ENCODE data around the gene C1orf159.
"Not testable (repeated sequence)": the region's sequence is repeated elsewhere in the genome, so short reads cannot be mapped to it uniquely, and the experiment has no call there.

The C1orf159 gene

DNA sequence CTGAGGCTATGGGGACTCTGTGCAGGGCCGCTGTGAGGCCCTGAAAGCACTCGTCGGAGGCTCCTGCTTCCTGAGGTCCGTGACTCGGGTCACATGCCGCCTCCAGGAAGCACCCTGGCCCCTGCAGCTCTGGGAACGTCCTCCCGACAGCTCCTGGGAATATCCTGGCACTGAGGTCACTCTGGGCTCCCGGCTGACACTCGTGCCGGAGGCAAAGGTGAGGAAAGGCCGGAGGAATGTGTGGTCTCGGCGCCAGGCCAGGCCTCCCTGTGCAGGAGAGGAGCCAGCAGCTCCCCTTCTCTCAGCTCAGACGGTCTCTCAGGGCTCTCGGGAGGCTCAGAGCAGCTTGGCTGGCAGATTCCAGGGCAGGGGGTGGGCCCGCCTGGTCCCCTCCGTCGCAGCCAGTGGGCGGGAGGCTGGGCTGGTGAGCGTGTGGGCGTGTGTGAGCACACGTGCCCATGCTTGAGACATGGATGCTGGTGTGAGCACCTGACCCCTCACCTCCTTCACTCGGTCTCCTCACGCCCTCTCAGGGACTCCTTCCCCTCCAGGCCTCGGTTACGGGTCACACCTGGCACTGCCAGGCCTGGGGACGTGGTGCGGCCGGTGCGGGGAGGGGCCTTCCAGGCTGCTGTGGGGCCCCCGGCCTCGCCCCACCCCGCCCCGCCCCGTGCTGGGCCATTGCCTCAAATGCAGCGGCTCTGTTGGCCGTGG, 36.3 kb downstream of the C1orf159 start:
- DNase-seq: no peak

DNA sequence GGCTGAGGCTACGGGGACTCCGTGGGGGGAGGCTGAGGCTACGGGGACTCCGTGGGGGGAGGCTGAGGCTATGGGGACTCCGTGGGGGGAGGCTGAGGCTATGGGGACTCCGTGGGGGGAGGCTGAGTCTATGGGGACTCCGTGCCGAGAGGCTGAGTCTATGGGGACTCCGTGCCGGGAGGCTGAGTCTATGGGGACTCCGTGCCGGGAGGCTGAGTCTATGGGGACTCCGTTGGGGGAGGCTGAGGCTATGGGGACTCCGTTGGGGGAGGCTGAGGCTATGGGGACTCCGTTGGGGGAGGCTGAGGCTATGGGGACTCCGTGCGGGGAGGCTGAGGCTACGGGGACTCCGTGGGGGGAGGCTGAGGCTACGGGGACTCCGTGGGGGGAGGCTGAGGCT, 38.5 kb downstream of the C1orf159 start:
- not testable (repeated sequence) for DNase-seq

DNA sequence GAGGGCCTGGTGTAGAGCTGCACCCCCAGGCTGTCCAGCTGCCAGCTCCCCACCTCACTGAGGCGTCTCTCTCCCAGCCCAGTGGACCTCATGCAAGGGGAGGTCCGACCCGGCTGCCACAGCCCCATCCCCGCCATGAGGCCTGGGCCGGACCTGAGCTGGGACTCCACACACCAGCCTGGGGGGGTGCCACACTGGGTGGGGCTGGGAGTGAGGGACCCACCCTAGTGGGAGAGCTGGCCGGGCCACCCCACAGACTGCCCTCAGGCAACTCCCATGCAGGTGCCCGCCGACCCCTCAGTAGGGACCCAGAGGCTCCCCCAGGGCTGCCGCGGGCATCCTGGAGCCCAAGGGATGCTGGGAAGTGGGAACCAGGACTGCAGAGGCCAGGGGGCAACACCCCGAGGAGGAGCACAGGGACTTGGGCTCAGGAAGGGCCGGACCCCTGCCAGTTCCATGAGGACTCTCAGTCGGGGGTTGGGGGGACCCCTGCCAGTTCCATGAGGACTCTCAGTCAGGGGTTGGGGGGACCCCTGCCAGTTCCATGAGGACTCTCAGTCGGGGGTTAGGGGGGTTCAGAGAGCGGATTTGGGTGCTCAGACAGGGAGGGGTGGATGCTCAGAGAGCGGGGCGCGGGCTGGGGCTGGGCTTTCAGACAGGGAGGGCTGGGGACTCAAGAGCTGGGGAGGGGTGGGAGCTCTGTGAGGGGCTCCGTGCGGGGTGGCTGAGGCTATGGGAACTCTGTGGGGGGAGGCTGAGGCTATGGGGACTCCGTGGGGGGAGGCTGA, 40.5 kb downstream of the C1orf159 start:
- DNase-seq: no peak

DNA sequence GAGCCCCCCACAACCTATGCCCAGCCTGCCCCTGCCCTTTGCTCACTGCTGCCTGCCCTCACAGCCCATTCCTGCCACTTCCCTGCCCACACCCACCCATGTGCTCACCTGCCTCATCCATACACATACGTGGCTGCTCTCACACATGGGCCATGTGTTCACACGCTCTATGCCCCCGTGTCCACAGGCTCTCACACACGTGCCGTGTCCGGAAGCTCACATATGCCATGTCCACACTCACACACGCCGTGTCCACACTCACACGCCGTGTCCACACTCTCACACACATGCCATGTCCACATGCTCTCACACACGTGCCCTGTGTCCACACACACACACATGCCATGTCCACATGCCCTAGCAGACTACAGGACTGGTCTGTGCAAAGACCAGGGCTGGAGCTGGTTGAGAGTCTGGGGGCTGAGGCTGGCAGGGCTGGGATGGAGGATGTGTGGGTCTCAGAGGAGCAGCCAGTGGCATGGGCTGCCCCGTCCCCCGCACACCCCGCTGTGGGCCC, 41.2 kb downstream of the C1orf159 start:
- DNase-seq: no peak

DNA sequence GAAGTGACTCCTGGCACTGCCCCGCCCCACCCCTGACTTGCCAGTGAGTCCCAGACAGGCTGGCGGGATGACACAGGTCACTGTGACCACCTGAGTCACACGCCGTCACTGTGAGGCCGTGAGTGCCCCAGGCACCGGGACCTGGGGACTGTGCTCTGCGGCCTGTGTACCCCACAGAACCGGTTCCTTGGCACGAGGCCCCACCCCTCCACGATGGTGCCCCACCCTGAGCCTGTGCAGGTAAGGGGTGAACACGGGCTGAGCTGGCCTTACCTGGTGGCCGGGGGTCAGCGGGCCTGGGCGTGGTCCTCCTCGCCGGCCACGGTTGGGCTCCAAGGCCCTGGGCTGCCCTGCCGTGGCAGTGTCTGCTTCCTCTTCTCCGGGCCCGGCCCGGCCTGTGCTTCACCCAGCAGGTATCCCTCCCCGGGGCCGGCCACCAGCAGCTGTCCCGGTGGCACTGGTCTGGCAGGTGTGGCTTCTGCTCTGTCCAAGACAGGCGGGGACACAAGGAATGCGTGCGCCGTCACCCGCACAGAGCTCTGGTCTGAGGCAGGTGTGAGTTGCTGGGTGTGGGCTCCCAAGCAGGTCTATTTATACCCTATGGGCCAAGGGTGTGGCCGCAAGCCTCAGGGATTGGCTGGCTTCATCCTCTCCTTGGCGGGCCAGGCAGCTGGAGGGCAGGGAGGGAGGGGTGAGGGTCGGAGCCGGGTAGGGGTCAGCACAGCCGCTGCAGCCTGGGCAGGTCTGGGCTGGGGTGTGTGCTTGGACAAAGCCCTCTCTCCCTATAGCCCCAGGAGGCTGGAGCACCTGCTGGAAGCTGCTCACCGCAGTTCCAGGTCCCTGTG, 41.9 kb downstream of the C1orf159 start, which contains the start of gene RNF223:
Gene RNF223 (minus strand): TSS at position 564 of the 845 bp plus-strand sequence. CDS start 1,740 bp downstream, outside the sequence.
- no peak for DNase-seq

DNA sequence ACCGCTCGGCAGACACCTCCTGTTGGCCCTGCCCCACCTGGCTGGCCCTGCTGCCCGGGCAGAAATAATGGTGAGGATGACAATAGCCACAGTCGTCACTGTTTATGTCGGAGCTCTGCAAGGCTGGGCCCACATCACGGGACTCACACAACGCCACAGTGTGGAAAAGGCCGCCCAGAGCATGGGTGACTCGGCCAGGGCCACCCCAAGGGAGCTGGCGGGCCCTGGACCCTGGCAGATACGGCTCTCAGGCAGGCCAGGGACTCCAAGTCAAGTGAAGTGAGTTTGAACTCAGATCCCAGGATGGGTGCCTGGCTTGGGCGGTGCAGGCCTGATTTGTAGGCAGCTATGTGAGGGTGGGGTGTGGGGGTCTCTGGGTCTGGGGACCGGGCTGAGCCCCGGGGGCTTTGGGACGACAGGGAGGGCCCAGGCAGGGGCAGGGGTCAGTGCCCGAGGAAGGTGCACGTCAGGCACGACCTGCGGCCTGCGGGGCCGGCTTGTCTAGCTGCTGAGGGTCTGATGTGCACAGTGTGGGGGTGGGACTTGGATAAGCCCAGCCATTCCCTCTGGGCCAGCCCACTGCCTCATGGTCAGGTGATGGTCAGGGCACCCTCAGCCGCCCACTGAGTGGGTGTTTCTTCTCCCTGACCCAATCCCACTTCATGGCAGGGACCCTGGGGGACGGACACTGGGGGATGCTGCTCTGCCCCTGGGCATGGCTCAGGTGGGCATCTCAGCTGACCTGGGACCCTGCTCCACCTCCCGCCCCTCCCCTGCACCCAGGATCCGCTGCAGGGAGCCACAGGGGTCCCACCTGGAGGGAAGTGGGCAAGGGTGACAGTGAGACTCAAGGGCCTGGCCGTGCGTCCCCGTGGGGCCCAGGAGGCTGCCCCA, 42.8 kb downstream of the C1orf159 start:
- no peak for DNase-seq

DNA sequence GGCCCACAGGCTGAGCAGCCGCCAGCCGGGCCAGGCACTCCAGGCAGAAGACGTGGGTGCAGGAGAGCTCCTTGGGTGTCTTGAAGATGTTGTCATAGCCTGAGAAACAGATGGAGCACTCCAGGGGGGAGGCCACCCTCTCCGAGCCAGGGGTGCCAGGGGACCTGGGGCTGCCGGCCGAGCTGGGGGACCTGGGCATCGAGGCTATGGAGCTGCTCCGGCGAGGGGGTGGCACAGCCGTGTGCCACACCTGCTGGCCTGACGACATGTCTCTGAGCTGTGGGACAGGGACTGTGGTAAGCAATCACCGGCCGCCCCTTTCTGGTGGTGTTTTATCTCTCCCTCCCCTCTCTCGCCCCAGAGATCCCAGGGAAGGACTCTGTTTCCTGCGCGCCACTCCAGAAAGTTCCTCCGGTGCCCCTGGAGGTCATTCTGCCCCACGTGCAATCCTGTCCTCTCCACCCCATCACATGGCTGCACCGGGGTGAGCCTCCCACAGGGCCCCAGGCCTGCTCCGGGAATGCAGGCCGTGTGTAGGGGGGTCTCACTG, 43.5 kb downstream of the C1orf159 start:
- no peak for DNase-seq

DNA sequence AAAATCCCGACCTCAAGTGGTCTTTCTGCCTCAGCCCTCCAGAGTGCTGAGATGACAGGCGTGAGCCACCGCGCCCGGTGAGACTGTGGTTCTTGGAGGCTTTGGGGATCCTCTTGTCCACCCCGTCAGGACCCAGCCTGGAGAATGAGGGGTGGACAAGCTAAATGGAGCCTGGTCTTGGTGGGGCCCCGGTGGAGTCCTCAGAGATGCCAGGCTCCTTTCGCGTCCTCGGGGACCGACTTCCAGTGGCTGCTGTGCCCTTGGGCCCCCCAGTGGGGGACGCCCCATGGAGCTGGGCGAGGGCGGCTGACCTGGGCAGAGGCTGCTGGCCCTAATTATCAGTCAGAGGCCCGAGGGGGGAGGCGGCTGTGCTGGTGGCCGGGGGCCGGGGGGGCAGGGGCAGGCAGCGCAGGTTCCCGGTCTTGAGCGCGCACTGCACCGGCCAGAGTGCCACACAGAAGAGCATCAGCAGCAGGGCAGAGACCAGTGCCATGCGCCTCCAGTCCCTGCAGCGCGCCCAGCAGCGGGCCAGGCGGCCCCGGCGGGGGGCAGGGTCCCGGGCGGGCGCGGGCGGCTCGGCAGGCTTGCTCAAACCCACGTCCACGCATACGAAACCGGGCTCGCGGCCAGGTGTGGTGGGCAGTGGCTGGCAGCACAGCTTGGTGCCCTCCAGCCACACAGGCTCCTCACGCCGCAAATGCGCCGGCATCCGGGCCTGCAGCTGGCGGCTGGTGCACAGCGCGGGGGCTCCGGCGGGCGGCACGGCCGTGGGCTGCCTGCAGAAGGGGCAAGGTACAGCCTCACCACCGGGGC, 44.2 kb downstream of the C1orf159 start:
- DNase-seq: no peak

DNA sequence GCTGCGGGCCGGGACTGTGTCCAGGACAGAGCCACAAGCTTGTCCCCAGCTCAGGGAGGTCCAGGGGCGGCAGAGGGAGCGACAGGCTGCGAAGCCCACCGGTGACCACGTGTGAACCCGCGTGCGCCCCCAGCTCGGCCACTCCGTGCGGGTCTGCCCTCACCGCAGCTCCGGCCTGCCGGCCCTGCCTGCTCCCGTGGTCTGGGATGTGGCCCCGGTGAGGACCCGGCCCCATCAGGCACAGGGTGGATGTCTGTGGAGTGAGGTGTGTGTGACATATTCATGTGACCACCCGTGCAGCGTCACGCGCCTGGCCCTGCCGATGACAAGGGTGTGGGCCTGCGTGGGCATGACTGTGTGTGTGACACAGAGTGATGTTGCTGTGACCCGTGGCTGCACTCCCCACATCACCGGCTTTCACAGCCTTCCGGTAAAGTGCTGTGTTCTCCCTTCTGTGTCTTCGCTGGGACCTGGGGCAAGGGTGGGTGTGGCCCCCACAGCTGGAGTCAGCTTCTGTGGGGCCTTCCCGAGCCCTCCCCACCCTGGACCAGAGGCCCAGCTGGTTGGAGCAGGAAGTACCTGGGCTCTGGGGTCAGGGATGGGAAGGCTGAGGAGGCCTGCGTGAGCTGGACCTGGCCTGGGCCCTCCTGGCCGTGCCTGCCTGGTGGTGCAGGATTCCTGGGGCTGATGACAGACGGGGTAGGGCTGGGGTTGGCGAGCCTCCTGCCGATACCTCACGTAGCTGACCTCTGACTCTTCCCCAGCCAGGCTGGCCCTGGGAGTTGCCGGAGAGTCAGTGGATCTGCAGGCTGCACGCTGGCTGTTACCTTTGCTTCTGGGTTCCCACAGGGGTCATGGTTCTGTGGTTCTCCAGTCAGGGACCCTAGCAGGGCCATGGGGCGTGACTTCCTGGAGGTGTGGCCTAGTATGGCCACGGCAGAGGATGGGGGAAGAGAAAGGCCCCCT, 45.9 kb downstream of the C1orf159 start:
- DNase-seq: no peak

DNA sequence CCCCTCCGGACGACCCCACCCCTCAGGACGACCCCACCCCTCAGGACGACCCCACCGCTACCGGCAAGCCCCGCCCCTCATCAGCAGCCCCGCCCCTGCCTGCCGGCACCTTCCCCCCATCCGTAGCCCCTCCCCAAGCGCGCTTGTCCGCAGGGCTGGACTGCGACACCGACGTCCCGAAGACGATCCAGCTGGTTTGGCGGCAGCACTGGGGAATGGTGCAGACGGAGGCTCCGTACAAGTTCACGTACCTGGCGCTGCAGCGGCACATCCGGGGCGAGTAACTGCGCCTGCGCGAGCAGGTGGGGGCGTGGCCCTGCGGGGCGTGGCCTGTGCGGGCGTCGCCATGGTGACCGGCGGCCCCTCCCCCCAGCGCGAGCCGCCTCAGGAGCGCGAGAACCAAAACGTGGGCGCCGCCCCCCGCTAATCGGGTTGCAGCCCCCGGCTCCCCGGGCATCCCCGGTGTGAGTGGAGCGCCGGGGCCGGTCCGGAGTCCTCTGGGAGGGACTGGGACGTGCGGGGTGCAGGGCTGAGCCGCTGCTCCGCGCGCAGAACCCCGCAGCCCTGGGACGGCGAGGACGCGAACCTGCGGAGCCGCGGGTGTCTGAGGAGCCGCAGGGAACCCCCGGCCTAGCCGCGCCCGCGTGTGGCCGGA, 46.7 kb downstream of the C1orf159 start:
- DNase-seq: peak; percentile 58

DNA sequence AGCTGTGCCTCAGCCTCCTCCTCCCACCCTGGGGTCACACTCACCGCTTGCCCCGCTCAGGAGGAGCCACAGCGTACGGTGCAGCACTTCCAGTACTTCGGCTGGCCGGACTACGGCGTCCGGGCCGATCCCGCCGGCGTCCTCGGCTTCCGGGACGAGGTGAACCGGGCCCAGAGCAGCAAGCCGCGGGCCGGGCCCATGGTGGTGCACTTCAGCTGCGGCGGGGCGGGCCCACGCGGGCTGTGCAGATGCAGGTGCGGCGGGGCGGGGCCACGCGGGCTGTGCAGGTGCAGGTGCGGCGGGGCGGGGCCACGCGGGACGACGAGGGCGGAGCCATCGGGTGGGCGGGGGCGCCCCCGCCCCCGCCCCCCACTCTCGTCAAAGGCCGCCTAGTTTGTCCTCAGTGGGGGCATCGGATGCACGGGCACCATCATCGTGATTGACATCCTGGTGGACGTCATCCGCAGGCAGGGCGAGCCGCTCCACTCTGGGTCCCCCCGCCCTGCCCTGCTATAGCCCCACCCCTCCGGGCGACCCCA, 47.3 kb downstream of the C1orf159 start:
- no peak for DNase-seq

DNA sequence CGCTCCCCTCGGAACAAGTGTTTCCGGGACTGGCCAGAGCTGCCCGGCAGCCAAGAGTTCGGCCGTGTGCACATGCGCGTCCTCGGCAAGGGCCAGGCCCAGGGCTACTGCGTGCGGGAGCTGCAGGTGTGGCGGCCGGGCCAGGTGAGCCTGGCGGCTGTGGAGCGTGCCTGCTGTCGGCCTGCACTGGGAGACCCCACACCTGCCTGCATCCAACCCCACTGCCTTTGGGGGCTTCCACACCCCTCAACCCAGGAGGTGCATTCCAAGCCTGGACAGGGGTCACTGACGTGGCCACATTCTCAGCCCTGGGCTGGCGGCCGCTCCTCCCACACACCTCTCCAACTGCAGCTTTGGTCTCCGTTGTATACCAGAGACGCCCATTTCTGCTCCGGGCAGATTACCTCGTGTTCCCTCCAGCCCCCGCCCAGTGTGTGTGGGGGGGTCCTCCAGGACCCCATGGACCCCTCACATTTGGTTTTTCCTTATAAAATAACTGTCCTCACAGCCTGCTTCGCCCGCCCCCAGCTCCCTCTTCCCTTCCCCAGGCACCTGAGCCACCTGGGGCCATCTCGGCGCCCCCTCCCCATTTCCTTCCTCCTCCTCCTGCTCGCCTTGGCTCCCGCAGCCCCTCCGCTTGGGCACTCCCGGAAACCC, 47.9 kb downstream of the C1orf159 start:
- no peak for DNase-seq

DNA sequence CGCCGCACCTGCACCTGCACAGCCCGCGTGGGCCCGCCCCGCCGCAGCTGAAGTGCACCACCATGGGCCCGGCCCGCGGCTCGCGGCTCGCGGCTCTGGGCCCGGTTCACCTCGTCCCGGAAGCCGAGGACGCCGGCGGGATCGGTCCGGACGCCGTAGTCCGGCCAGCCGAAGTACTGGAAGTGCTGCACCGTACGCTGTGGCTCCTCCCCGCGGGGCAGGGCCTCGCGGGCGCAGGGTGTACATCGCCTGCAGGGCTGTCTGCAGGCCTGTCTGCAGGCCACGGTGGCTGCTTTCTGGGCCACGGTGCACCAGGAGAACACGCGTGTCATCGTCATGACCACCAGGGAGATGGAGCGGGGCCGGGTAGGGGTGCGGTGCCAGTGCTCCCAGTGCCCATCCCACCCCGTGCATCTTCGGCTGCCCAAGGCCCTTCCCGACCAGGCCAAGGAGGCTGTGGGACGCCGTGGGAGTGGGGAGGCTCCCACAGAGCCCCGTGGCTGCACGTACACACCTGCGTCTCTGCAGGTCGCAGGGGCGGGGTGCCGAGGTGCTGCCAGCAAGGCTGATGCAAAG, 48.5 kb downstream of the C1orf159 start:
- no peak for DNase-seq

DNA sequence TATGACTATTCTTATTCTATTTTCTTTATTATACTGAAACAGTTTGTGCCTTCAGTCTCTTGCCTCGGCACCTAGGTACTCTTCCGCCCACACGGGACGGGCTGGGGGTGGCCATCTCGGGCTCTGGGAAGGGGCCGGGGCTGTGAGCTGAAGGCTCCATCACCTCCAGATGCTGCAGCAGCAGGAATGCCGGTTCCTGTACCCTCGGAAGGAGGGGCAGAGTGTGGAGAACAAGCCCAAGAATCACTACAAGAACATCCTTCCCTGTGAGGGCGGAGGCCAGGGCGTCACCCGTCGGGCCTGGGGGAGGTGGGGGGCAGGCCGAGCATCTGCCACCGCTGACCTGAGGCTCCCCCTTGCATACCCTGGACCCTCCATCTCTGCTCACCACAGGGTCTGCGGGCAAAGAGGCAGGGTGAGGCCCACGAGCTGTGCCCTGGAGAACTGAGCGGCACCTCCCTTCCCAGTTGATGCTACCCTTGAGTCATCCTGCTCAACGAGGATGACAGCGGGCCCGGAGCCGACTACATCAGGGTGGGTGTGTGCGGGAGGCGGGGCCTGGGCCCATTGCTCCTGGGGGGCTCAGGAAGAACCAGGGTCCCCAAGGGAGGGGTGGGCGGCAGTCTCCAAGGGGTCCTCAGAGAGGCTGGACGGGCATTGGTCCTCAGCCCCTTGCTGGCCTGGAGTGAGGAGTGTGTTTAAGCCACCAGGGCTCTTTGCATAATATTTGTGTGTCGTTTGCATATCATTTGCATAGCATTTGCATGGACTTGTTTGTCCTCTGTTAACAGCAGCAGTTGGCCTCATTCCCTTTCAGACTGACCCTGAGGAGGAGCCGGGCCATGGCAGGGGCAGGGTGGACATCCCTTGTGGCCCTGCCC, 49.2 kb downstream of the C1orf159 start:
- DNase-seq: no peak

DNA sequence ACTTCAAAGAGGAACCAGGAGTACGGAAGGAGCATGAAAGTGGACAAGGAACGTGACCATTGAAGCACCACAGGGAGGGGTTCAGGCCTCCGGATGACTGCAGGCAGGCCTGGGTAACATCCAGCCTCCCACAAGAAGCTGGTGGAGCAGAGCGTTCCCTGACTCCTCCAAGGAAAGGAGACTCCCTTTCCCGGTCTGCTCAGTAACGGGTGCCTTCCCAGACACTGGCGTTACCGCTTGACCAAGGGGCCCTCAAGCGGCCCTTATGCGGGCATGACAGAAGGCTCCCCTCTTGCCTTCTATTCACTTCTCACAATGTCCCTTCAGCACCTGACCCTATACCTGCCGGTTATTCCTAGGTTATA, 50.0 kb downstream of the C1orf159 start:
- not testable (repeated sequence) for DNase-seq

DNA sequence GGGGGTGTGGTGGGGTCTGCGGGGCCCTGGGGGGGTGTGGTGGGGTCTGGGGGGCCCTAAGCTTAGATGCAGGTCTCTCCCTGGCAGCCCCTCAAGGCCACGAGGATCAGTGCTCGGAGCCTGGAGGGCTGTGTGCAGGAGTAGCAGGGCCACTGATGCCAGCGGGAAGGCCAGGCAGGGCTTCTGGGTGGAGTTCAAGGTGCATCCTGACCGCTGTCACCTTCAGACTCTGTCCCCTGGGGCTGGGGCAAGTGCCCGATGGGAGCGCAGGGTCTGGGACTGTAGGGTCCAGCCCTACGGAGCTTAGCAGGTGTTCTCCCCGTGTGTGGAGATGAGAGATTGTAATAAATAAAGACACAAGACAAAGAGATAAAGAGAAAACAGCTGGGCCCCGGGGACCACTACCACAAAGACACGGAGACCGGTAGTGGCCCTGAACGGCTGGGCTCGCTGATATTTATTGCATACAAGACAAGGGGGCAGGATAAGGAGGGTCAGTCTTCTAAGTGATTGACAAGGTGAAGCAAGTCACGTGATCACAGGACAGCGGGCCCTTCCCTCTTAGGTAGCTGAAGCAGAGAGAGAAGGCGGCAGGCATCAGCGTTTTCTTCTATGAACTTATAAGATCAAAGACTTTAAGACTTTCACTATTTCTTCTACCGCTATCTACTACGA, 50.5 kb downstream of the C1orf159 start:
- no peak for DNase-seq
